Left lobe of liver (tissue), 2 donors: ENCODE results near the gene PIP5K1C. TPM values are rescaled to one million over a fixed set of nuclear protein-coding genes. Genes with fewer than 3 reads are reported as not detected.
A peak's percentile ranks its signal among the peaks of the same experiment; 100 is the strongest.

Experiments
- ATAC-seq: fragments of 200-7000 bp; cut with Tn5 transposase; one replicate; pipeline ENCODE4 v1.9.1; 2020; ENCODE audit warnings: mild to moderate bottlenecking, moderate library complexity
- DNase-seq: peaks from one replicate; pipeline ENCODE4 v3.0.0-alpha.2; 2020; ENCODE audit warnings: low spot score
- total RNA-seq: library from RNA; stranded (reverse); gene quantifications from one replicate; pipeline ENCODE4 v1.2.1, GENCODE V29; 2021
- donor health status: DM: no; HTN: no; CAD: no; lungs with moderate emphysema.
- donor health status: DM: no; HTN: yes; CAD: no.

PIP5K1C gene
- total RNA-seq, 1 donor from 2014 or later = 7.5 TPM

- ATAC-seq = peak; percentile 23
Observed at GRCh38 chr19:3612901-3613741, 87.1 kb downstream of the PIP5K1C start.

GRCh38 chr19:3612330-3612729, 87.9 kb downstream of the PIP5K1C start:
- DNase-seq = no peak
- no peak for ATAC-seq

More at GRCh38 chr19:3612901-3613741, 87.1 kb downstream of the PIP5K1C start:
- no peak for DNase-seq

GRCh38 chr19:3611841-3612240, 88.4 kb downstream of the PIP5K1C start:
- DNase-seq (no peak), ATAC-seq (no peak)

GRCh38 chr19:3610745-3611717, 89.2 kb downstream of the PIP5K1C start:
- DNase-seq = no peak
- ATAC-seq = no peak

GRCh38 chr19:3609779-3610719, 90.2 kb downstream of the PIP5K1C start:
- ATAC-seq = no peak
- DNase-seq = no peak

- DNase-seq (no peak), ATAC-seq (no peak)
Observed at GRCh38 chr19:3608750-3609322, 91.4 kb downstream of the PIP5K1C start.

- DNase-seq = no peak
- no peak for ATAC-seq
Observed at GRCh38 chr19:3608079-3608641, 92.1 kb downstream of the PIP5K1C start.

- ATAC-seq = peak; percentile 7
- DNase-seq = no peak
Observed at GRCh38 chr19:3607303-3608078, 92.8 kb downstream of the PIP5K1C start.

- DNase-seq (peak; percentile 76), ATAC-seq (peak; percentile 53)
Observed at GRCh38 chr19:3606690-3607289, 93.5 kb downstream of the PIP5K1C start, which contains the start of gene TBXA2R. Gene TBXA2R (minus strand): TSS chr19:3606875. CDS start chr19:3600634, 6,241 bp downstream.

GRCh38 chr19:3606174-3606689, 94.0 kb downstream of the PIP5K1C start:
- DNase-seq (peak; percentile 83), ATAC-seq (peak; percentile 87)

- DNase-seq (no peak), ATAC-seq (no peak)
Observed at GRCh38 chr19:3605770-3606169, 94.5 kb downstream of the PIP5K1C start.

- no peak for ATAC-seq
- DNase-seq = no peak
Observed at GRCh38 chr19:3605361-3605760, 94.9 kb downstream of the PIP5K1C start.

GRCh38 chr19:3604987-3605343, 95.3 kb downstream of the PIP5K1C start:
- no peak for ATAC-seq

GRCh38 chr19:3604227-3604986, 95.9 kb downstream of the PIP5K1C start:
- DNase-seq = no peak
- ATAC-seq = no peak

More at GRCh38 chr19:3604987-3605343, 95.3 kb downstream of the PIP5K1C start:
- no peak for DNase-seq

- ATAC-seq = peak; percentile 6
- no peak for DNase-seq
Observed at GRCh38 chr19:3603121-3603811, 97.0 kb downstream of the PIP5K1C start.

GRCh38 chr19:3601021-3601420, 99.2 kb downstream of the PIP5K1C start:
- DNase-seq = no peak

GRCh38 chr19:3599776-3600187, 100.5 kb downstream of the PIP5K1C start:
- no peak for DNase-seq
- ATAC-seq = no peak

More at GRCh38 chr19:3601021-3601420, 99.2 kb downstream of the PIP5K1C start:
- no peak for ATAC-seq
